GM12864 (cell line): ENCODE results near the gene EPS8L3.

Experiments used
- DNase-seq: peaks from one replicate; pipeline ENCODE4 v3.0.0-alpha.2; 2011; ENCODE audit warnings: low read depth
- H3K4me3 ChIP-seq: 2 replicates; pipeline ENCODE4 v1.5.1; 2011; ENCODE audit warnings: mild to moderate bottlenecking, low read depth, low read length, control low read depth
- CTCF ChIP-seq: IDR thresholded peaks from 2 replicates; pipeline ENCODE4 v1.5.1; 2011; ENCODE audit warnings: low read depth, mild to moderate bottlenecking, moderate library complexity, low read length, control low read depth, inconsistent platforms; ENCODE audit errors: missing control alignments

The EPS8L3 gene

GRCh38 chr1:109788695-109789521 is 25.2 kb upstream of the EPS8L3 start:
- no peak overlapping the region for H3K4me3 ChIP-seq
- DNase-seq, result no peak
- peak; percentile 54 for TF ChIP-seq CTCF

GRCh38 chr1:109787845-109788601 is 24.3 kb upstream of the EPS8L3 start:
- H3K4me3 ChIP-seq, result no peak overlapping the region
- no peak for DNase-seq
- no peak for TF ChIP-seq CTCF

GRCh38 chr1:109787211-109787844 is 23.6 kb upstream of the EPS8L3 start:
- H3K4me3 ChIP-seq, result no peak overlapping the region
- no peak for DNase-seq

GRCh38 chr1:109786531-109787021 is 22.9 kb upstream of the EPS8L3 start:
- TF ChIP-seq CTCF, result no peak
- no peak for DNase-seq
- H3K4me3 ChIP-seq, result no peak overlapping the region

More at GRCh38 chr1:109787211-109787844, 23.6 kb upstream of the EPS8L3 start:
- TF ChIP-seq CTCF, result no peak

GRCh38 chr1:109786112-109786480 is 22.4 kb upstream of the EPS8L3 start:
- no peak overlapping the region for H3K4me3 ChIP-seq
- no peak for DNase-seq
- TF ChIP-seq CTCF, result no peak

GRCh38 chr1:109785446-109786111 is 21.9 kb upstream of the EPS8L3 start:
- TF ChIP-seq CTCF, result no peak
- no peak for DNase-seq
- H3K4me3 ChIP-seq, result no peak overlapping the region
